NCI-H128 (cell line): ENCODE measurements around the gene STOX2.
"Not testable (repeated sequence)": the region's sequence is repeated elsewhere in the genome, so short reads cannot be mapped to it uniquely, and the experiment has no call there.

Experiments
- DNase-seq: peaks from one replicate; lab custom pipeline; 2025; ENCODE audit not compliant: unreplicated experiment; lab: John Stamatoyannopoulos, UW

STOX2 gene

DNA sequence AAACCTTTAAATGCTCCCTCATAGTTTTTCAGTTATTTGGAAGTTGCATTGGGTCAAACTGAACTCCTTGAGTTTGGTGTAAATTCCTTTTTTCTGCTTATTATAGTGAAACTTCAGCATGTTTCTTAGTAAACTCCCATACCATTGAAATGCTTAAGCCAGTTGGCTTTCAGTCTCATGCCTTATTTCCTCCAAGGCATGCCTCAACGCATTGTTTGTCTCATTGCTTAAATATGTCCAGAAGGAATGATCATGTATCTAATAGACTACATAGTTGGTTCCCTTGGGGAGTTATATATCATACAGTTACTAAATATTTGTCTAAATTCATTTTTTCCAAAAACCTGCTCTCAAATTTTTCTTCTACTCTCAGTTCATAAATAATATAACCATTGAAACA lies 114.0 kb downstream of the STOX2 start:
- no peak for DNase-seq

DNA sequence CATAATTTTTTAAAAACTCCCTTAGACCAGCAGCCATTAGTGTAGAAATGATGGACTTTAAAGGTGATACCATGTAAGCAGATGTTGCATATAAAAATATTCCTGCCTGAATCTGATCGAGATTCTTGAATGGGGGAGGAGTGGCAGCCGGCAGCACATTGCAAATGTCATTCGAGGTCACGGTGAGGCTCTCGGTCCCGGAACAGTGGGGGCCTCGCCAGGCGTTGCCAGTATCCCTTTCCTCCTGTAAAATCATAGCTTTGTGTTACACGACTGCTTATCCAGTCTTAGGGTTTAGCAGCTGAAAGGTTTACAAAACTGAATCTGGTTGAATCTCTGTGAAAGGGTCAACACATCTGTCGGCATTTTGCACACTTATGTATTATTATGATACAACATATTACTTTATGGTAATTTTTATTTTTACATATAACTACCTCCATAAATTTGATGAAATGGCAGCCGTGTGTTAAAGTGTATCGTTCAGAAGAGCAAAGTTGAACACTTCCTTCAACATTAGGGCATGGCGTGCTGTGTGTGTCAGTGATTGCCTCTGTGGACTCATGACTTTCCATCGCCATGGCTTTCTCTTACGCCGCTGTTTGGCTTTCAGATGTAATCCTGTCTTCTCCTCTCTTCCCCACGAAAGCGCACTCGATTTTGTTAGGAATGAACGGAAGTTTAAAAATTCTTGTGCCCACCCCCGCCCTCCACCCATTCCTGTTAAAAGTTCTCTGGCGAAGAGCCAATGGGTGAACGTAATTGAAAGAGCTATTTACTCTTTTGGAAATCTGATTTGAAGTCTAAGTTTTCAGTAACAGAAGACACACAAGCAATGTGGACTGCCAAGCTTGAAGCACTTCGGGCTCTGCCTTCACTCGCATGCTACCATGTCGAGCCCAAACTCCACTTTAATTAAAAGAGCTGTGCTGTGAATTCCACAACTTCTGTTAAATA lies 114.8 kb downstream of the STOX2 start:
- DNase-seq: no peak

DNA sequence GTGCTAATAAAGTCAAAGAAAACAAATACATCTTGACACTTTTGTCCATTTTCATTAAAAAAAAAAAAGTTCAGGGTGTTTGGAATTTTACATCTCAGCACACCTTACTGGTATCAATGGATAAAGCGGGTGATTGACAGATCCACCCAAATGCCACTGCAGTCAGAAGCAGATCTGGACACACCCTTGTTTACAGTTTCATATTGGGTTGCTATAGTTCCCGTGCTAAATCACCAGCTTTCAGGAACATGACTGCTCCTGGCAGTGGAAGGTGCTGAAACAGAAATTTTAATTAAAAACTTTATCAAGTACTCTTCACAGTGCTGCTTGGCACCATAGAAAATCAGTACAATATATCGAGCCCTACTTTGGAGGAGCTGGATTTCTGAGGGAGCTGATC lies 116.3 kb downstream of the STOX2 start:
- no peak for DNase-seq

DNA sequence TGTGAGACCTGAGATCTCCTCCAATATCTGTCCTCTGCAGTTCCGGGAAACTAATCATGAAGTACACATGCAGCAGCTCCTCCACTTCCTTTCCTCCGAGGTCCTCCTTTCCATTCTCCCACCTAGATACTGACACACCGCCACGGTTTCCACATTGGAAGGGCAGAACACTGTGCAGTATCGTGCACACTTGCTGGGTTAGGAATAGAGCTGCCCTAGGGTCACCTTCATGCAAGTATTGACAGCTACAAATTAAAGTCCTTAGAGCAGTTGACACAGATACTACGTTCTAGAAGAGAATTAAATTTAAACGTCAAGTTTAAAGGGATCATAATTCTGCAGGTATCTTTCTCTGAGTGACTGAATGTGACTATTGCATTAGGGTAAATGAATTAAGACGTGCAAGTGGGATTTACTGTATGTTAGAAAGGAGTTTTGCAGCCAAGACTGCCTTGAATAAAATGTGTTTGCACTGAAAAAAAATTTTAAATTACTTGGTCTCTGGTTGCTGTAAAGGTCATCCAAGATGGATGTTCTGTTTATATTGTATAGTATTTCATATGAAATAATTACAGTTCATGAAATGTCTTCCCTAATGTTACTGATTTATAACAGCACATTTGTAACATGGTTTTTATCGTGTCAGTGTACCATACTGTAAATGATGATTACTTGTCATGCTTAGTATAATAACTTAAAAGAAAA lies 117.7 kb downstream of the STOX2 start:
- DNase-seq: no peak

DNA sequence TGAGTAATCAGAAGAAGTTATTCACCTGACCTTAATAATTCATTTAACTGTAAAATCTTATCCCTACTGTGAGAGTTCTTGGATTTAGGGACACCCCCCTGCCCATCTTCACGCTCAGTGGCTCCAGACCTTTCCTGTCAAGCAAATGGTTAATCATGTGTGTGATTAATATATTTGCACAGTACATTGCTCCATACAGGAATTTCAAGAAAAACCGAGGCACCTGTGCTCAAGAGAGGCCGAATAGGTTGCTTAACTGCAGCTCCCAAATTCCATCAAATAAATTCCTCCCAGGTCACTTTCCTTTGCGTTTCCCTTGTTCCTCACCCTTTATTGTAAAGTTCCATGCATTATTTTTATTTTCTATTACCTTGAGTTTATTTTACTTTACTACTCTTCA lies 119.5 kb downstream of the STOX2 start:
- DNase-seq: no peak

DNA sequence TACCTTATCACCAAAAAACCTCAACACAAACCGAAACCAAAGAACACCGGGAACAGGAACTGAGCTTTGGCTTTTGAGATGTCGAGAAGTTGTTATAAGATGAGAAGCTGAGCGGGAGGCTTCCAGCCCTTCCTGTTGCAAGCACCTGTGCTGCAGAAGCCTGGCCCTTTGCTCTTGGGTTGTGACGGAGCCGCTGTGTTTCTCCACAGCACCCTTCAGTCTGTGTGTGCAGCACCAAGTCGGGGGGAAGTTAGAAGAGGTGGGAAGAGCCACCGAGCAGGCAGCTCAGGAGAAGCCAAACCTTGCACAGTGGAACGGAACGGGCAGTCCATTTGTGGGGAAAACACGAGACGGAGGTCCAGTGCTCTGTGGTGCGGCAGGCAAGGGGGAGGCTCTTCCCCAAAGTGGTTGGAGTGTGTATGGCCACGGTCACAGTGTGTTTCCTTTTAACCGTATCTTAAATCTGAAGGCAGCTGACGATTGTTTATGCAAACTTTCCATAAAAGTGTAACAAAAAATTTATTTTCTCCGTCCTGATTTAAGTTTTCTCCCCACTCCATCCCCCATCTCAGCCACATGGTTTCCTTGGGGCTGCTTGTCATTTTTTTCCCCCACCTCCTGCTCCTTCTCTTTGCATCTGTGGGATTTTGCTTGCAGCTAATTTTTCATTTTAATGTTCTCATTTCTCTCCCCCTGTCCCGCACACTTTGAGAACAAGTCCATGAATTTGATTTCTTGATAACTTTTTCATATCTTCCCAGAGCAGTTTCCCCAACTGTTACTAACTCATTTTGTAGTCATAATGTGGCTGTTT lies 123.7 kb downstream of the STOX2 start:
- no peak for DNase-seq

DNA sequence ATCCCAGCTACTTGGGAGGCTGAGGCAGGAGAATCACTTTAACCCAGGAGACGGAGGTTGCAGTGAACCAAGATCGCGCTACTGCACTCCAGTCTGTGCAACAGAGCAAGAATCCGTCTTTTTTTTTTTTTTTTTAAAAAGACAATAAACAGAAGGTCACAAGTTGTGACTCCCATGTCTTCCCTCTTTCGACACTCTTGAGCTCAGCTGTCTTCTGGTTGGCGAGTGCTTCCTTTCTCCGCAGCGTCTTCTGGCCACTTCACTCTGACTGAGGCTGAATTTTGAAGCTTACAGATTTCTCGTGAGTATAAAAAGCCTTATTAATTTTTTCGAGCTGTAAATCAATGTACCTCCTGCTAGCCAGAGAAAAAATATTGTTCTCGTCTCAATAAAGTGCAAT lies 124.9 kb downstream of the STOX2 start:
- no peak for DNase-seq

DNA sequence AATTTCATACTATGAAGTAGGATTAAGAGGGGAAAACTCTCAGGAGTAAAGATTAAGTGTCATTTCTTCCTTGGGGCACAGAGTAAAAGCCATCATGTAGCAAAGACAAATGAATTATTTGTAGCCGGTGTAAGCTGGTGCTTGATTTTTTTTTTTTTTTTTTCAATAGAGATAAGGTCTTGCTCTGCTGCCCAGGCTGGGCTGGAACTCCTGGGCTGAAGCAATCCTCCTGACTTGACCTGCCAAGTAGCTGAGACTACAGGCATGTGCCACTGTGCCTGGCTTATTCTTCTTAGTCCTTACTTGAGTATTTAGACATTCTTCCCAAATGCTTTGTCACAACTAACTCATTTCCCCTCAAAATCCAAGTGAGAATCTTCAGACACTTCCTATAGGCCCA lies 125.7 kb downstream of the STOX2 start:
- no peak for DNase-seq

DNA sequence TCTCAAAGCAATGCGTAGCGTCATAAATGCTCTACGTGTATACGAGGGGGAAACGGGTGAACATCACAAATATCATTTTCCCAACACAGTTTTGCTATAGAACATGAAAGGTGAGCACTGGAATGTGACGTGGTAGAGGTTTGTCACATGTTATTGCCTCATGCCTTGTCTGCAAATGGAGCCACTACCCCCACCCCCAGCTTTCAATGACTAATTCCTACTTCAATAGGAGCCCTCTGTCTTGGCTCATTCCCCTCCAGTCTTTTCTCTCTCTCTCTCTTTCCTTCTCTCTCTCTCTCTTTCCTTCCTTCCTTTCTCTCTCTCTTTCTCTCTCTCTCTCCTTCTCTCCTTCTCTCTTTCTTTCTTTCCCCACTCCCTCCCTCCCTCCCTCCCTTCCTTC lies 127.0 kb downstream of the STOX2 start:
- no peak for DNase-seq

DNA sequence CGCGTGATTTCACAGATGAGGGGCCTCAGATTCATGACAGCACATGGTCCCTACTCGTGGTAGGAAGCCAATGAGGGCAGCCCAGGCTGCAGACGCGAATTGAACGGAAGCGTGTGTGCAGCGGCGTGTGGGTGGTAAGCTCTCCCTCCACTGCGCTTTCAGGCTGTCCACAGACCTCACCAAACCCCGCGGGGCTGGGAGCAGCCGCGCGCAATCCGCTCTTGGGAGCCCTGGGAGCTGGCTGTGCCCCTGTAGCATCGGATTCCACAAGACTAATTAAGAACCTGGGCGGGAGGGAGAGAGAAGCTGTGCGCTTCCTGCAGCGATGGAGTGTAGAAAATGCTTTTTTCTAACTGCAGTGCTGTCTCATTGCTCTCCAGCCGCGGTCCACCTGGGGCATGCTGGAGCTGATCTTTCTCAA lies 134.9 kb downstream of the STOX2 start:
- no peak for DNase-seq

DNA sequence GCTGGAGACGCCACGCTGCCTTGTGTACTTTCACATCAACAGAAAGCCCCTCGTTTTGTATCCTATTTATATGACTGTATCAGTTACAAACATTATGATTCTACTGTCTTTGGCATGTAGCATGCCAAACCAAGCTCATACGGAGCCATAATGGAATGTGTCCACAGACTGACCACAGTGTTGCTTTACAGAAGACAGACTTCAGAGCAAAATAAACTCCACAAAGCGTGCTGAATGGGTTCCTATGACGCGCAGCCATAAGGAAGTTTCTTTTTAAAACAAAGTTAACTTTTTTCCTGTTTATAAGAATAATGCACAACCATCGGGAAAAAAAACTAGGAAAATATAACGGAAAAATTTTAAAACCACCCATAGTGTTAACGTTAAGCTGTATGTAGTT lies 136.0 kb downstream of the STOX2 start:
- no peak for DNase-seq

DNA sequence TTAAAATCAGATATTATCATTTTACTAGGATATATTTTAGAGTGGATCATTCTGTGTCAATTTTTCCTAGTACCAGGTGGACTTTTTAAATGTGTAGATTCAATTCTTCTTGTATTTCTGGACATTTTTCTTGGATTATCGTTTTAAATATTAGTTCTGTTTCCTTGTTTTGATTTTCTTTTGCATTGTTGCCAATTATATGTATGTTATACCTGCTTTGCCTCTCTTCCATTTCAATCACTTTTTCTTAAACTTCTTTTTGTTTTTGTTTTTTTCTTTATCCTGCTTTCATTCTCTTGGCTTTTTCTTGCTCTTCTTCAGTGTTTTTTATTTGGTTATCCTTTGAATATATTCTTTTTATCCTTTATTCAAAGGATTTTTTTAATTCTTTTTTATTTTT lies 141.0 kb downstream of the STOX2 start:
- no peak for DNase-seq

DNA sequence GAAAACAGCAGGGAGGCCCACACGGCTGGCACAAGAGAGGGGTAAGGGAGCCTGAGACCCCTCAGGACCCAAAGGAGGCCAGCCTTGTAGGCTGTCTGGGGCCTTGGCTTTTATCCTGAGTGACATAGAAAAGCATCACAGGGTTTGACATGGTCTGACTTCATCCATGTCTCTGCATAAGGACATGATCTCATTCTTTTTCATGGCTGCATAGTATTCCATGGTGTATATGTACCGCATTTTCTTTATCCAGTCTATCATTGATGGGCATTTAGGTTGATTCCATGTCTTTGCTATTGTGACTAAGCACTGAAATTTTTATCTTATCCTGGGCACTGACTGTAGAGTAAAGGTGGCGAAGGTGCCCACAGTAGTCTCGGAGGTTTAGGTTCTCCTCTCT lies 146.2 kb downstream of the STOX2 start:
- not testable (repeated sequence) for DNase-seq

DNA sequence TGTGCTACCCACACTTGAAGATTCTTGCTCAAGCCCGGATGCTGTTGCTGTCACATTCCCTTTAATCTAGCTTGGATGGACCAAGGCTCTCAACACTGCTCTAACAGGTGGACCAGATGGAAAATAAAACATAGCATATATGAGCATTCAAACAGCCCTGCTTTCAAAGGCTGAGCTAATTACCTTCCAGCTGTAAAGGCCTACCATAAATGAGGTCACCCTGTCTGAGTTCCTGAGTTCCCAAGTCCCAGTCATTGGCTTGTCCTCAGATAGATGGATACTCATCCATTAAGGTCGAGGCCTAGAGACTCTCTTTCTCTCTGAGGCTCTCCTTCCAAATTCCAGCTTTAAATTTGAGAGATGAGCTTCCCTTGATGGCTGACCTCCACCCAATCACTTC lies 147.5 kb downstream of the STOX2 start:
- DNase-seq: no peak

DNA sequence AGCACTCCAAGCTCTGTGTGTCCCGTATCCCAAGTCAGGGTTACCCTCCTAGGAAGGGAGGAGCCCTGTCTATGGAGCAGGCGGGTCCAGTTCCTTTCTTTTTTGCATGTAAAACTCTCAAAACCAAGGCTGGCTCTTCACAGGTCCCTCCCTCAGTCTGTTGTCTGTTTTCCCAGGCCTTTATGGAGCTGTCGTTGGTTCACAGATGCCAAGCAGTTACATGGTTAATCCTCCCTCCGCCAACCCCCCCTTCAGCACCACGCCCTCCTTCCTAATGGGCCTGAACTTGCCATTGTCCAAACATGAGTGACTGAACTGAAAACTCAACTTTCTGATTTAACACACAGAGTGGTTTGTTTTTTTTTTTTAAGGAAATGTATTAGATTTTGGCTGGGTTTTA lies 148.3 kb downstream of the STOX2 start:
- DNase-seq: no peak

DNA sequence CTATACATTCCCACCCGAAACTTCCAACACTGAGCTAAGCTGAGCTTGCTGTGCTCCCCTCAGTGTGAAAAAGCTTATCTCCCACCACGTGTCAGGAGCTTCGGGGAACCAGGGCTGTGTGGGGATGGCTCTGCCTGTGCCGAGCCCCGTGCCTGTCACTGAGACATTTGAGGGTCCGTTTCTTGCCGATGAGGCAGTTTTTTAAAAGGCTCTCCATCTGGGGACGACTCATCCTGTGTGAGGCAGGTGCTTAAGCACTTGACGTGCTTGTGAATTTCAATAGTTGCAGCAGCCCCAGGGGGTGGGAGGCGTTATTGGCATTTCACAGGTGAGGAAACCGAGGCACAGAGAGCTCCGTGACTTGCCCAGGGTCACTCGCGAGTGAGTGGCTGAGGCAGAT lies 151.8 kb downstream of the STOX2 start:
- no peak for DNase-seq

DNA sequence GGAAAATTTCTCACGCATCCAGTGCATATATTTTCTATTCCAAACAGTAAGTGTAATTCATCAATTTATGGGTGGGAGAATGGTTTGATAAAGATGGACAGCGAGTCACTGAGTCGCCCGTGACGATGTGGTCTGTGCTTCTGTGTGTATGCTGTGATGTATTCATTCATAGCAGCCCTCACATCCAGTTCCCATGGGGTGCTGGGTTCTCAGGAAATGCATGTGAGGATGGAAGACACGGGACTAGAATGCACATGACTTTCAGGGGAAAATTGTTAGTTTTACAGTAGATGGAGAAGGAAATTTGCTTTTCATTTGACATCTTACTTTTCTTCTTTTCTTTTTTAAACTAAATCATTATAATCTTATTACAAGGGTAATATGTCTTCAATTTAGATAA lies 152.9 kb downstream of the STOX2 start:
- no peak for DNase-seq

DNA sequence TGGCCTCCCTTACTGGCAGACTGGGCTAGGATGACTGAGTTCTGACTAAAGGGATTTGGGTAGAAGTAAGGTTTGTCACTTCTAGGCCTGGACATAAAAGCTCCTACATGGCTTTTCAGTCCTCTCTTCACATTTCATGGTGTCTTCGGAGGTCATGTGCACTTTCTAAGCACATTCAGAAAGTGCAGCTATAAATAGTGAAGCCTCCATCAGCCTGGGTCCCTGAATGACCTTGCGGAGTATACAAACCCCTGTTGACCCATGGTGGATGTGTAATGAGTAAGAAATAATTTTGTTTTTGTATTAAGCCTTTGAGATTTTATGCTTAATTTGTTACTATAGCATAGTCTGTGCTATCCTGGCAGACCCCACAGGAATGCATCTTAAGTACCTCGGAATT lies 154.0 kb downstream of the STOX2 start:
- no peak for DNase-seq

DNA sequence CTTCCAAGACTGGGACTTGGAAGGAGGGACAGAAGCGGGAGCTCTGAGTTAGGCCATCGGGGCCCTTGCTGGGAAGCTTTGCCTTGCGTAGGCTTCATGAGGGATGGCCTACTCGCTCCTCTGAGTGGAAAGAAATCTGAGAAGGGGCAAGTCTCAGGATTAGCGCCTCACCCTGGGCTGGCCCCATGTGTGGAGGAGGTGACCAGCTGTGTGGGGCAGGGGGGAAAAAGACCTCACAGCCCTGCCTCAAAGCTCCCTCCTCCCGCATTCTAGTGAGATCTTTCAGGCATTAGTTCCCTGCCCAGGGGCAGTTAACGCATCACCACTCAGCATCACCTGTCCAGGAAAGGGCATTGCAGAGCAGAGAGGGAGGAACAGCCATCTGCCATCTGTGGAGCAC lies 156.5 kb downstream of the STOX2 start:
- no peak for DNase-seq

DNA sequence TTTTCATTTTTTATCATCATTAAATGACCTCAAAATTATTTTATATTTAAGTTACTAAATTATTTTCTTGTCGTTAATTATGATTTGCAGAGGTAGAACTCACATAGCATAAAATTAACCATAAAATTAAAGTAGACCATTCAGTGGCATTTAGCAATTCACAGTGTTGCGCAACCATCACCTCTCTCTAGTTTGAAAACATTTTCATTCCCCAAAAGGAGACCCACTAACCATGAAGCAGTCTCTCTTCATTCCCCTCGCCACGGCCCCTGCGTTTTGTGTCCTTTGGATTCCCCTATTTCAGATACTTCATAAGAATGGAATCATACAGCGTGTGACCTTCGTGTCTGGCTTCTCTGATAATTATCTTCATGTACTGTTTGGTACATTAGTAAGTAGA lies 157.7 kb downstream of the STOX2 start:
- no peak for DNase-seq

DNA sequence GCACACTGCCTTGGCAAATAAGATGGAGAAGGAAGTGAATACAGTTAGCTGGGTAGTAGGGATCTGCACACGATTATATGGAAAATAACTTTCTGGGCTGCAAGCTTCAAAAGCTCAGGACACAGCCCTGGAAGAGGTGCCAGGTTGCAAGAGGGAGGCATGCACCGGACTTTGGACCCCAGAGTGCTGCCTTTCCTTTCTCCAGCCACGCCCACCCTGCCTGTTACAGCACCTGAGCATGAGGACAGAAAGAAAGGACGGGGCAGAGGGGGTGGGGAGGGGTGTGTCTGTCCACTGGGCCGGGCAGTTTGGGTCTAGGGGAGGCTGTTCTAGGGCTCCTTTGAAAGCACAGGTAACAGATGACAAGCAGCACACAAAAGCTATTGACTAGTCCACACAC lies 159.8 kb downstream of the STOX2 start:
- no peak for DNase-seq
